HT-29 (cell line): ENCODE data around the gene DMD. TPM values are rescaled to one million over a fixed set of nuclear protein-coding genes. Genes with fewer than 3 reads are reported as not detected.

Experiments
- DNase-seq: peaks from one replicate; pipeline ENCODE4 v3.0.0-alpha.2; 2015; ENCODE audit warnings: low spot score
- total RNA-seq: library from RNA; depleted of rRNA; stranded (reverse); fragments of >200 nt; shearing (Covaris generic); gene quantifications from 2 replicates; pipeline ENCODE4 v1.2.3, GENCODE V29; 2014

Gene DMD
- total RNA-seq, 1 experiment from 2014 or later = not detected

- no peak for DNase-seq
Observed at GRCh38 chrX:31201503-31201902, 2009.8 kb downstream of the DMD start.

- no peak for DNase-seq
Observed at GRCh38 chrX:31200430-31200829, 2010.9 kb downstream of the DMD start.

DNA sequence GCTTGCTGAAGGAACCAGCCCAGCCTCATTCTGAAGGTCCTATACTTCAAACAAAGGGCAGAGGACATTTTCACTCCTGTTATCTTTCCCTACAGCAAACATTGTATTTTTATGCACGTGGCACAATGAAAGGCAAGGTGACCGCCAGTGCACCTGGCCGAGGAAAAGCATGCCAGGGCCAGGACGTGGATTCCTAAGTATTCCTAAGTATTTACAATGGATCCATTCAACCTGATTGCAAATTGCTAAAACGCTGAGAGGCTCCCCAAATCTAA lies 2011.6 kb downstream of the DMD start:
- DNase-seq = no peak

GRCh38 chrX:31199056-31199839 lies 2012.1 kb downstream of the DMD start:
- DNase-seq = no peak

GRCh38 chrX:31190221-31190975 lies 2021.0 kb downstream of the DMD start:
- no peak for DNase-seq

DNA sequence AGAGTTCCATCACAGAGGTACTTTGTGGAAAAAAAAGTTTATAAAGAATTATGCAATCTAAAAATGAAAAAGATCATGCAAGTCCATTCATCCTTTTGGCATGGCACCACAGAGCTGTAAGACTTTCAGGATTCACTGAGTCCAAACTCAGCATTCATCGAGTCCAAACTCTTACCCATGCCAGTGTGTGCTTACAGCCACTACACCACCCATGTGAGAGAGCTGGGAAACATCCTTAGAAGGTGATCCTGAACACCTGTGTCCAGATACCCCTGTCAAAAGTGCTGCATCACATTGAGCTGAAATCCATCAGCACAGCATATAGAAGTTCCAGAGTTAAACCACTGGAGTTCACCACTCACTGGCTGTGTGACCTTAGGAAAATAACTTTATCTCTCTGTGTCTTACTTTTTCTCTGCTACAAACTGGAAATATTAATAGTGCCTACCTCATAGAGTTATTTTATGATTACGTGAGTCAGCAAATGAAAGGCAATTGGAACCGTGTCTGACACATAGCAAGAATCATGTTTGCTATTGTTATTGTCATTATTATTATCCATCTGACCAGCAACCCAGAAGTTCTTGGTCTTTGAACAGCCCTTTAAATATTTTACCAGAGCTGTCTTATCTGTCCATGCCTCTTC lies 2024.5 kb downstream of the DMD start:
- DNase-seq = no peak

DNA sequence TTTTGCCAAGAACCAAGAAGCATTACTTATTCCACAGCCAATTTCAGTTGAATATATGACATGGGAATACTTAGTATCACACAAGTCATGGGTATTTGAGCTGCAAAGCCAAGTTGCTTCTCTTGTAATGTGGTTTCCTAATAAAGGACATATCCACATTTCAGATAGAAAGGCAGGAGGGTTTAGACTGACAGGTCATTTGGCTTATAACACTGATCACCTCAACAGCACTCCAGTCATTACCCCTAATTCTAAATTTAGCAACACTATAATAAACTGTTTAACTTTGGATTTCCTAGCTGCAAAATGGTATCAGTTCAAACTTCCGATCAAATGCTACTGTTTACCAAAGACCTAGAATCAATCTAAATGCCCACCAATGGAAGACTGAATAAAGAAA lies 2025.5 kb downstream of the DMD start:
- no peak for DNase-seq

DNA sequence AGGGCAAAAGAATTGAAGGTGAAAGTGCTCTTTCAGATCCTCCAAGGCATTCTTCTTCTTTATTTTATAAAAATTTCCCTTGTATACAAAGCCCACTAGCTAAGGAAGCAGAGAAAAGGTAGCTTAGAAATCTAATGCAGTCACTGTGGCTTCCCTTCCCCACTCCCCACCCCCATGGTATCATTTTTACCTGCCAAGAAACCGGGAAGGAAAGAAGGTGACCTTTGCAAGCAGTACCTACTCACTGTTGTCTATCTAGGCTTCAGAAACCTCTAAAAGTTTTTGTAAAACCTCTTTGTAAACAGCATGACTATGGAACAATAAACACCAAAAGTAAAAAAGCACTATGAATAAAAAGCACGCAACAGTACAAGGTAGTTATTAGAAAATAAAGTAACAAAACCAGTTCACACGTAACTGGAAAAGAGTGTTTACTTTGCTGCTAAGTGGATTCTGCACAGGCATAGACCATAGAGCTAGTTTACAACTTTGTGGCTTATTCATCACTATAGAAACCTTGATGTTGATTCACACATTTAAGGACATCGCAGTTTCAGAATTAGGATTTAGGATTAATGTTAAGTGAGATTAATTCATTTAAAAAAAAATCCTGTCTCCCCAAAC lies 2029.9 kb downstream of the DMD start:
- no peak for DNase-seq

DNA sequence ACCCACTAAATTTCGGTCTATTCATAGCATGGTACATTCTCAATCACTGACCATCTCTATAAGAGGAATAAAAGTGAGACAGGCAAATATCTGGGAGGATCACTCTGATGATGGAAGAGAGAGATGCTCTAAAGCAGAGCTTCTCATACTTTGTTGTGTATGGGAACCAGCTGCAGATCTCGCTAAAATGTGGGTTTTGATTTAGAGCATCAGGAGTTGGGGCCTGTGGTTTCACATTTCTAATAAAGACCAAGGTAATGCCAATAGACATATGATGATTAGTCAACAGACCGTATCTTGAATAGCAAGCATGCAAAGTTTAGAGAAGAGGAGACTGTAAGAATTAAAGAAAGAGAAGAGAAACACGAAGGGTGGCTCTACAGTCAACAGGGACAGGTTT lies 2032.1 kb downstream of the DMD start:
- no peak for DNase-seq

DNA sequence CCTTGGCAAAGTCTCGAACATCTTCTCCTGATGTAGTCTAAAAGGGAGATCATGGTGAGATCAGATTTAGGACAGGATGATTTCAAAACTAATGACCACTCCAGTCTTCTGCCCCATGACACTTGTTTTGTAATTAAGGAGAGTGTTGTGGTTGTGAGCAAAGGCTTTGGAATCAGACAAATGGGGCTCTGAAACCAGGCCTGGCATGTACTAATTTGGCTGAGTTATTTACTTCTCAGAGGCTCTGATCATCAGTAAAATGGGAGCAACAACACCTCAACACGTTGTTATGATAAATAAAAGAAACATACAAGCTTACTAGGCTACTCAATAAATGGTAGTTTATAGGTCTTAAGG lies 2032.6 kb downstream of the DMD start:
- DNase-seq = no peak

DNA sequence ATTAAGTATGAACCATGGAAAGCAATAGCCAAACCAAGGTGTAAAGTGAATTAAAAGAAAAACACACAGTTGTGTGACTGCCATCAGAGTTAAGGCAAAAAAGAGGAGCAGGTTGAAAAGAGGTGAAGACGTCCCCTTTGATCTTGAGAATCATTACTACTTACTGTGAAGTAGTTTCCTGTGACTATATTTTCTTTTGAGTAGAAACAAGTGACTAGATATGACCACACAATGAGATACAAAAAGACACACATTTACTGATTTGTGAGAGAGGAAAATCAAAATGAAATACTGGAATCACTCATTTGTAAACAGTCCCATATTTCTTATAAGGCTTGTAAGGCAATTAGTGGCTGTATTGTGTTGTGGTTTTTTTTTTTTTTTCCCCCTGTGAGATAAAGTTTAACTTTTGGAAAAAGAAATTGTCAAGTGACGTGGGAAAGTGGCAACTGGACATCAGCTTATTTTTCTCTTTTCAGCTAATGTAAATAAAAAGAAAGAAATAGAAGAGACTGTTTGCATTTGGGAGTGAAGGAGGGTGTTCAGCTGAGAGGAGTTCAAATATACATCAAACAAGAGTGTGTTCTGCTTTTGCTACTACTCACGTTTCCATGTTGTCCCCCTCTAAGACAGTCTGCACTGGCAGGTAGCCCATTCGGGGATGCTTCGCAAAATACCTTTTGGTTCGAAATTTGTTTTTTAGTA lies 2033.1 kb downstream of the DMD start:
- no peak for DNase-seq

DNA sequence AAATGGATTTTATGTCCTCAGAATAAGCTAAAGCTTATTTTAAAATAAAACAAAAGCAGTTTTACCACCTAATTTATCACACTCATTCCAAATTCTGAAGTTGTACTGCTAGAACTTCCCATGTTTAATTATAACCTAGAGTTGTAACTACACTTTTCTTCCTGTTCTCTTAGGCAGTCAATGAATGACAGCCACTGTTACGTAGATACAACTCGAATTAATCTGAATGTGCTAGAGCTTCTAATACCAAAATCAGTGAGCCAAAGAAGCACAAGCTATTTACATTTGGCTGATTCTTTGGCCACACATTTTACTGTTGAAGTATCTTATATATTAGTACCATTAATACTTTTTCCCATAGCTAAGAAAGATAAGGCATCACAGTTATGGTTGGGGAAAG lies 2040.6 kb downstream of the DMD start:
- no peak for DNase-seq

DNA sequence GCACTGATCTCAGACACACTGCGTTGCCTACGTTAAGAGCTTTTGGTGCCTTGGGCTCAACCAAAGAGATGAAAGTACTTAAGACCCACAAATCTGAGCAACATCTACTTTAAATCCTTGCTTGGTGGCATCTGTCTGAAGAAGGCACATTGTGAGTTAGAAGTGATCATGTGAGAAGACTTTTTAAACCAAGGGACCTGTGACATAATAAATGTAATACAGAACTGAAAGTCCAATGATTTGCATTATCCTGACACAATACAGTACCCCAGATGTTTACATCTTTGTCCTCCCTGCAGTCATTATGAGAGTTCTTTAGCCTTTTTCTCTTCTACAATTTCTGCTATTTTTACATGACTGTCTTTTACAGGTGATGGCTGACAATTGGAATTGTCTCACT lies 2042.8 kb downstream of the DMD start:
- DNase-seq = no peak

- DNase-seq = no peak
Observed at GRCh38 chrX:31166832-31167231, 2044.5 kb downstream of the DMD start.

DNA sequence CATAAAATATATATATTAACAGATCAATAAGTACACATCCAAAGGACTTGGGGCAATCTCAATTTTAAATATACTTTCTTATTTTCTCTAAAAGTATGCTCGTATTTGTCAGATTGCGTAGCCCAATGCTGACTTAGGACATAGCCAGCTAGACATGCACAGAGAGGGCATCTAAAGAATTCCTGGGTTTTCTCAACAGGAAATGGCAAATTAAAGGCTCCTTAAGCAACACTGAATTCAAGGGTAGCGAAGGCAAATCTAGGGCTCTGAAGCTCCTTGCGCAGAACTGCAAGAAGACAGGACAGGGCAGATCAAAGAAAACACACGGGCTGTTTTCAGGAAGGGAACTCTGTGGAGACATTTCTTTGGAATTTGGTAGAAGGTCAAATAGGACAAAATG lies 2044.9 kb downstream of the DMD start:
- DNase-seq = no peak

DNA sequence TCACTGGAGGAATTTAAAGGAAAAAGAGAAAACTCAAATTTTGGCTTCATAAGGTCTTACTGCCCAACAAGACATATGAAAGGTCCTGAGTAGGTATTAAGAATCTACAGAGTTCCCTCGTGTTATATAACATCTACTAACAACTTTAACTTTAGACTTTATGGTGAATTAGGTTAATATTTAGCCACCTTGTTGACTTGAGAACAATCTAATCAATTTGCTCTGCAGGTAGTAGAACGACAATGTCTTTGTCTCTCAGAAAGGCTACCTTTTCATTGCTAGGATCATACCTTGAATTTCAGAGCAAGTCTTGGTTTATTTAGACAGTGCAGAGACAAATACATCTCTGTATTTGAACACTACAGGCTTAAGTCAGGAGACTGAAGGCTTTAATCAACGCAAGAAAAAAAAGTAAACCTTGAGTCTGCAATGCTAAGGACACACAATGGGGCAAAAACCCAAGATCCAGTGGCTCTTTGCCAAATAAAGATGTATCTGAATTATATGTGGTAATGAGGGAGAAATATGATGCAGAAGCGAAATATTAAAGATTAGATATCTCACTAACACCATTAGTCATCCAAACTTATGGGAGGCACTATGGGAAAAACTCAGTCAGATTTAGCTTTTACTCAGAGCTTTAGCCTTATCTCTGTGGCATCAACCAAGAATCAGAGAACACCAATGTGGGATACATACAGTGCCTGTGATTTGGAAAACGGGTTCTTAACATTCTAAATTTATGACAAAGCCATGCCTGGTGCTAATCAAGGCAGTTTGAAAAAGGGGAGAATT lies 2045.9 kb downstream of the DMD start:
- no peak for DNase-seq

- no peak for DNase-seq
Observed at GRCh38 chrX:31154946-31155345, 2056.4 kb downstream of the DMD start.

DNA sequence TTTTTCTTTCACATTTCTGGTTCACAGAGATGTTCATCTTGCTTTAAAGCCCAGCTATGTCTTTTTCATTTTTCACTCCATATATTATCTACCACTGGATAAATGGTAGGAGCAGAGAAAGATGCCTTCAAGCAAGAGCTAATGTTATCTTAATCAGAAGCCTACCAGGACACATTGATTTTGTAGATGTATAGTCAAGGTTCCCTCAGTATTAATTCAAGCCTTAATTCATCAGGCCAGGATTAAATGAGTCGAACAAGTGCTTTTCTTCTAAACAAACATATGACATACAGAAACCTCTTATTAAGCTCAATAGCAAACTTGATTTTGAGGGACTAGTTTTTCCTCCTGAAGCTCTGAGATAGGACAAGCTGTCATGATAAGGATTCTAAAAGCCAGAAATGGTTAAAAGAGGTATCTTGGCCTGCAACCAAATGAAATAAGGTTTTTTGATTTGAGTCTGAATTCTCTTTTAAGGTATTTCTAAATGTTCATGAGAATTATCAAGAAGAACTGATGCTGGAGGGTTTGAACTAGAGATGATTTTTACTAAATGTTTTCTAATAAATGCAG lies 2057.8 kb downstream of the DMD start:
- no peak for DNase-seq

DNA sequence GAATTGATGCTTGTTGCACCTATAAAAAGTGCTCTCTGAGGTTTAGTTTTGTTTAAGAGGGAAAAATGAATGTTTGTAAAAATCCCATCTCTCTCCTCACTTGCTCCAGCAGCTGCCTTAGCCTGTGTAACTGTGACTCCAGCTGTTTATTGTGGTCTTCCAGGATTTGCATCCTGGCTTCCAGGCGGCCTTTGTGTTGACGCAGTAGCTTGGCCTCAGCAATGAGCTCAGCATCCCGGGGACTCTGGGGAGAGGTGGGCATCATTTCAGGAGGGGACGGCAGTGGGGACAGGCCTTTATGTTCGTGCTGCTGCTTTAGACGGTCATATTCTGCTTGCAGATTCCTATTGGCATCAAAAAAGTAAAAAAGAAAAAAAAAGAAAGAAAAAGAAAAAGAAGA lies 2064.2 kb downstream of the DMD start:
- no peak for DNase-seq

DNA sequence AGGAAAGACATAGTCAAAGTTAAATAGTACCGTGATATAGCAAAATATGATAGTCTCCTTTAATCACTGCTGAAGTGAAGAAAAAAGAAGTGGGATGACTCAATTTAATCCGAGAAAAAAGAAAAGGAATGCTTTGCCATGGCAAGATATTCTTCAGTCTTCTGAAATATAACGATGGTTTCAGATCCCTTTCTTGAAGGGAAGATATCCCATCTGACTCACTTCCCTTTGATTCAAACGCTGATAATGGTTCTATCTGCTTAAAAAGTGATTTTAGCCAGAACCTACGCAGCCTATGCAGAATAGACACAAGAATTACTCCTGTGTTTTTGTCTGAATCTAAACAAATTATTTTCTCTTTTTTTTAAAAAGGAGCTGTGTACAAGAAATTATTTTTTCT lies 2071.4 kb downstream of the DMD start:
- DNase-seq = no peak

DNA sequence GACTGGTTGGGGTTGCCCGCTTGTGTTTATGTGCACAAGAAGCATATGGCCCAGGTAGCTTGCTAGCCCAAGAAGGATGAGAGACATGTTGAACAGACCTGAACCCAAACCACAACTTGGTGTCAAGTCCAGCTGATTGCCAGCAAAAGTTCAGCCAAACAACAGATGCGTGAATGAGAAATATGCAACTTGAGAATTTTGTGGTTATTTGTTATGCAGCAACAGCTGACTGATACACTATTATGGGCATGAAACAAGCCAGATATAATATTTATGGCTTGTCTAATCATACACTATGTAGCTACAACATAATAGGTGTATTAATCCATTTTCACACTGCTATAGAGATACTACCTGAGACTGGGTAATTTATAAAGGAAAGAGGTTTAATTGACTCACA lies 2073.2 kb downstream of the DMD start:
- no peak for DNase-seq
